GM21367 (cell line): ENCODE data around the gene RAPGEF1.

Experiments used
- ATAC-seq: cut with Tn5 transposase; IDR thresholded peaks from one replicate; pipeline ENCODE4 v1.9.1; 2021; ENCODE audit not compliant: unreplicated experiment

RAPGEF1 gene

GRCh38 chr9:131591845-131592208 lies 148.0 kb downstream of the RAPGEF1 start:
- no peak for ATAC-seq

DNA sequence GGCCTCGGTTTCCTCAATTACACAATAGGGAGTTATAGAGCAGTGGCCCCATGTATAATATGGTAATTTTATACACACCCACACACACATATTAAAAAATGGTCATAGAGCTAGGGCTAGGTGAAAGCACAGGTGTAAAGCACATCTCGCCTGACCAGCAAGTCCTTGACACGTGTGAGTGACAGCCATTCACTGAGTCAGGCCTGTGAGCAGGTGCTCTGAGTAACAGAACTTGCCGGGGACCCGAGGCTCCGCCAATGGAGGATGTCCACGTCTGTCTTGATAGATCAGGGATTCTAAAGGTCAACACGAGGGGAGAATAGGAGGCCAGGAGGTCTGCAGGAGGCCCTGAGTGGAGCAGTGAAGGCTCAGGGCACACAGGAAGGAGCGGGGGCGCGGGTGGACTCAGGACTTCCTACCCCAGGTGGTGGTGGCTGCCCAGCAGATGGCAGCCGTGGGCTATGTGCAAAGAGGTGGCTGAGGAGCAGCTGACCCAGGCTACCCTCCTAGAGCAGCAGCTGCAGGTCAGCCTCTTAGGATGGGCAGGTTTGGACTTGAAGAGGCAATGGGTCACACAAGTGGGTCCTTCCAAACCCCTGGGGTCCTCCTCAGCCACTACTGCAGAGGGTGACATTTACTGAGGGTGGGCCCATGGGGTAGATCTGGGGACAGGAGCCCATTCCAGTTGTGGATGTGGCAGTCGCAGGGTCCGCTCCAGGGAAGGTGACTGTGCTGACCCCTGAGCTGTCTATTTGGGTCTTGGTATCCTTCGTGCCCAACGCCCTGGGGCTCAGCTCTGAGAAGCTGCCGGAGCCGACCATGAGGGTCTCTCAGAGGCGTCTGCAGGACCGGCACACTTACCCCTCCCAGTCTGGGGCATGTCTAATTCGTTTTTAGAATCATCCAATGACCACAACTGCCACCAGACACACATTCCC lies 148.7 kb downstream of the RAPGEF1 start:
- ATAC-seq: no peak

DNA sequence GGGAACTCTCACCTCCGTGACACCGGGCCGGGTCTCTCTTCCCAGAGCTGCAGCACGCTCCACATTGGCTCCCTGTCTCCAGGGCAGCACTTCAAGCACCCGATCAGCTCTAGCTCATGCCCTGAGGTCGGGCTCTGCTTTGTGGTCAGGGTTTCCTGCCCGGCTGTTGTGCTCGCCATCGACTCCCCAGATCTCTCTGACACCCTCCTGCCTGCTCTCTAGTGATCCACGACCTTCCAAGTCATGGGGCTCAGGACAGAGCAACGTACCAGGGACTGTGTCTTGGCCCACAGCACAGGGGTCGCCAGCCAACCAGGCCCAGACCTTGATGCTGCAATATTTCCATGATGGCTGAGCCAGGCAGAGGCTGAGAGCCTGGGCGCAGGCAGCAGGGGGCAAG lies 149.4 kb downstream of the RAPGEF1 start:
- no peak for ATAC-seq

- no peak for ATAC-seq
These were observed 149.9 kb downstream of the RAPGEF1 start for GRCh38 chr9:131589993-131590392.

GRCh38 chr9:131589124-131589711 lies 150.7 kb downstream of the RAPGEF1 start:
- no peak for ATAC-seq

GRCh38 chr9:131588396-131588795 lies 151.5 kb downstream of the RAPGEF1 start:
- no peak for ATAC-seq

DNA sequence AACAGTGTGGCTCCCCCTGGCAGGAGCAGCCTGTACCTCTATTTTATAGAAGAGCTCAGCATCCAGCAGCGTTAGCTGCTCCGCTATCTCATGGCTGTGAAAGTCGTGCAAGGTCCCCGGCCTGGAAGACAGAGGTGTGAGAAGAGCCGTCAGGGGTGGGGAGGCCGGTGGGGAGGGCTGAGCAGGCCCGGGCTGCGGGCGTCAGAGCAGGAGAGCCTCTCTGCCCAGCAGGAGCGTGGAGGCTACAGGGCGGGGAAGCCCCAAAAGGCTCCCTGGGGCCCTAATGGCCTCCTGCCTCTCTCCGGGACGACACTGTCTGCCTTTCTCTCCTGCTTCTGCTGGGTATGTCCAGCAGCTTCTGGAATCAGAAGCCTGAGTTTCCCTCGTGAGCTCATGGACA lies 152.0 kb downstream of the RAPGEF1 start:
- ATAC-seq: no peak

GRCh38 chr9:131587331-131587730 lies 152.5 kb downstream of the RAPGEF1 start:
- ATAC-seq: no peak

GRCh38 chr9:131585375-131585774 lies 154.5 kb downstream of the RAPGEF1 start:
- no peak for ATAC-seq

DNA sequence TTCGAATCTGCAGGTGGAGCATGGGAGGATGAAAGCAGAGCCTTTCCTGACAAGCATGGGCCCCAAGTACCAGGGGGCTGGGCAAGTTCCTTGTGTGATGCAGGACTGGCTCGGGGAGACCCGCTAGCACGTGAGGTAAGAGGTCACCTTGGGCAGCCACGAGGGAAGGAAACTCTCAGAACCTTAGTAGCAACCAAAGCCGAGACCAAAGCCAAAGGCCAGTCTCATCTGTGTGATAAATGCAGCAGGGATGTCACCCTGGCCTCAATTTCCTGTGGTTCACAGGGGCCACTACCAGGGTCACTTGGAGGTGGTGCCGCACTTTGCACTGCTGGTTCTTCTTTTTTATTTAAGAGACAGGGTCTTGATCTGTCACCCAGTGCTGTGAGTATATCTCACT lies 155.0 kb downstream of the RAPGEF1 start:
- ATAC-seq: no peak

- ATAC-seq: no peak
These were observed 155.9 kb downstream of the RAPGEF1 start for GRCh38 chr9:131583836-131584555.

GRCh38 chr9:131583337-131583645 lies 156.6 kb downstream of the RAPGEF1 start:
- no peak for ATAC-seq

GRCh38 chr9:131582466-131583336 lies 157.2 kb downstream of the RAPGEF1 start:
- no peak for ATAC-seq

DNA sequence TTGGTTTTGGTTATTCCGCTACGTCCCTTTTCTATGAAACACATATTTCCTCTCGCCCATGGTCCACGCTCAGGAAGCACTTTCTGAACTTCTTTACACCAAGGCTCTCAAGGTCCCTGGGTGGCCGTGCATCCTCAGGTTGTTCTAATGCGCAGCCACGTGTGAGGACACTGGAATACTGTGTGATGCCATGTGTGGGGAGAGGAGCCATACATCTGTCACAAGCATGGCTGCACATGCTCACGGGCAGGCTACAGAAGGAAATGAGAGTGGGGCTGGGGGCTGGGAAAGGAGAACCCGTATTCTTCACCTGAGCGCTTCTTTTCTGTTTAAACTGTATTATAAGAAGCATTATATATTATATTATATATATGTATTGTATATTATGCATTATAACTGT lies 157.8 kb downstream of the RAPGEF1 start:
- no peak for ATAC-seq

DNA sequence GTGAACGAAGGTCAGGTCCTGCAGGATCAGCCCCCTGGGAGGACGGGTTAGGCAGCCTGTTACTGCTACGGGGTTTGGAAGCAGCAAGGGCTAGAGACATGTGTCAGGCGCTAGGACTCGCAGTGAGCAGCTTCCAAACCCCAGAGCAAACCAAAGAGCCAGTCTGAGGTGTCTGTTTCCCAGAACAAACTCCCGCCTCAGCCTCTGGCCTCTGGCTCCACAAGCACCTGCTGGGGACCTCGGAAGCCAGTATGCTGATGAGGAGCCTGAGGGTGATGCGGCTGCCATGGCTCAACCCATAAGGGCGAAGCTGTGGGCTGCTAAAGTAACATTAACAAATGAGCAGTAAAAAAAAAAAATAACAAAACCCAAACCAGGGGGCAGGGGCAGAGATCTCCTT lies 159.5 kb downstream of the RAPGEF1 start:
- no peak for ATAC-seq

- no peak for ATAC-seq
These were observed 160.1 kb downstream of the RAPGEF1 start for GRCh38 chr9:131579789-131580211.

GRCh38 chr9:131578731-131579504 lies 161.0 kb downstream of the RAPGEF1 start:
- no peak for ATAC-seq

DNA sequence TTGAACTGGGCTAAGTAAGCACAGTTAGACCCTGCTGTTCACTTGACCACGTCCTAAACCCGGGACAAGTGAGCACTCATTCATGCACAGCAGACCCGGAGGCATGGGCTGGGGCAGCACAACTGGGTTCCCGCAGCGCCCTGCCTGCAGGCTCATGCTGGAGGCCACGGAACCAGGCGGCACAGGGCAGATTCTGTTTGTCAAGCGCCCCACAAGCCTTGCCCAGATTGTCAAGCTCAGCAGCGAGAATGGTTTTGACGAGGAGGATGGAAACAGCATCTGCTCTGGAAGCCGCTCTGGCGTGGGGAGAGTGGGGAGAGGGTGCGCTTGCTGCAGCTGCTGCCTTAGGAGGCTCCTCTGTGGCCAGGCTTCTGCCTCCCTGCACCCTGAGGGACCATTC lies 161.9 kb downstream of the RAPGEF1 start:
- no peak for ATAC-seq

DNA sequence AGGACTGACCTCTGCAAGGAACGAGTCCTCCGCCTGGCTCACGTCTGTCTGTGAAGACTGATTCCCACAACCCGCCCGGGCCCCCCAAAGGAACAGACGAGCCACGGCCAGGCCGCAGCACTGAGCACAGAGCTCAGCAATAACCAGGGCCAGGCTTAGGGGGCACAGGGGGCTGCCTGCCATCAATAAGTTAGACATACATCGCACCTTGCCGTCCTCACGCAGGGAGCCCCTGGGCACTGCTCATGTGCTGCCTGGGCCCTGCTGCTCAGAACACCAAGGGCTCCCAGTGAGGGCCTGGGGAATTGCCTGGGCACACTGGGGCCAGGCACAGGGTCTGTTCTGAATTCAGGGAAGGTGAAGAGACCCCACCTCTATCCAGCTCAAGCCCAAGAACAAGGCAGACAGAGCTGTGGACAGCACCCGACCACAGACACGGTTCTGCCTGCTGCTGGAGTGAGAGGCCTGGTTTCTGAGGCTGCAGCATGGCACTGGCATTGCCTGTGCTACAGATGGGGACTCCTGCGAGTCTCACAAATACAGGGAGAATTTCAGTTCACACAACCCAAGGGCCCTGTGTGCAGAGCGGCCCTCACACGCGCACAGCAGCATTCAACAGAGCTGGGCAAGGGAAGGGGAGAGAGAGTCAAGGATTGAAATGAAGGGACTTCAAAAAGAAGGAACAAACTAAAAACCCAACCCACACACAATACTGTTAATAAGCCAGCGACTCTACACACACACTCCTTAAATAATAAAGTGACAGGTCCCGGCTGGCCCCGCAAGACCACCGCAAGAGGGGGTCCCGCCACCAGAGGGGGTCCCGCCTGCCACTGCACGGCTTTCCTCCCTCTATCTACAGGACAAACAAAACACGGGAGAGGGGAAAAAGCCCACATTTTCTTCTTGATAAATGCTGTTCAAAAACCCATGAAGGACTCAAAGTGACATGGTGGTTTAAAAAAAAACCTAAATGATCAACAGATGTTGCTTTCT lies 162.6 kb downstream of the RAPGEF1 start:
- ATAC-seq: no peak
